HepG2 (cell line): Measurements from ENCODE around the gene KLF3.

Experiments
- CENPT ChIP-seq: sonication (generic); formaldehyde crosslinking; IDR thresholded peaks from 2 replicates; pipeline ENCODE4 v1.8.0; 2022; ENCODE audit warnings: low read depth, mild to moderate bottlenecking, moderate library complexity, missing genetic modification reagents
- HDAC6 ChIP-seq: fragments of 200-600 bp; sonication (generic); IDR thresholded peaks from 2 replicates; pipeline ENCODE4 v1.7.0; 2017; ENCODE audit warnings: mild to moderate bottlenecking, antibody characterized with exemption, low read length, low read depth
- HHEX ChIP-seq: IDR thresholded peaks from 2 replicates; pipeline ENCODE4 v1.6.1; 2016; ENCODE audit warnings: control low read depth
- MAX ChIP-seq: IDR thresholded peaks from 2 replicates; pipeline ENCODE4 v1.6.1; 2012; ENCODE audit warnings: inconsistent platforms
- MED8 ChIP-seq: sonication (generic); formaldehyde crosslinking; IDR thresholded peaks from 2 replicates; pipeline ENCODE4 v1.8.1; 2023; ENCODE audit warnings: mild to moderate bottlenecking, missing genetic modification reagents; ENCODE audit not compliant: insufficient replicate concordance
- MYC ChIP-seq: sonication (generic); formaldehyde crosslinking; IDR thresholded peaks from 2 replicates; pipeline ENCODE4 v1.9.0; 2021; ENCODE audit warnings: missing genetic modification reagents, borderline replicate concordance
- NFATC3 ChIP-seq: sonication (generic); formaldehyde crosslinking; IDR thresholded peaks from 2 replicates; pipeline ENCODE4 v1.5.1; 2020; ENCODE audit warnings: mild to moderate bottlenecking, missing genetic modification reagents
- SRF ChIP-seq: IDR thresholded peaks from 2 replicates; pipeline ENCODE4 v1.6.1; 2011; ENCODE audit warnings: mild to moderate bottlenecking, low read depth, low read length, moderate library complexity
- TF ChIP-seq, protein P1 (sequence below), 2 experiments: sonication (generic) in 1 of 2; formaldehyde crosslinking in 1 of 2; IDR thresholded peaks; 2 replicates each; pipeline versions ENCODE4 v1.4.0 to v1.6.1; 2018 to 2020; ENCODE audit warnings: missing genetic modification reagents in 2 of 2, borderline replicate concordance in 1 of 2, low read depth in 1 of 2, mild to moderate bottlenecking in 1 of 2, missing biosample characterization in 1 of 2
- TF ChIP-seq, protein P2 (sequence below): sonication (generic); formaldehyde crosslinking; IDR thresholded peaks from 2 replicates; pipeline ENCODE4 v1.4.0; 2020; ENCODE audit warnings: missing genetic modification reagents

GRCh38 chr4:38654273-38654672 is 9.7 kb upstream of the KLF3 start:
- TF ChIP-seq HHEX (CRISPR knock-in tag) (no peak), MAX (no peak), SRF (no peak), MYC (no peak), CENPT (no peak), NFATC3 (CRISPR knock-in tag) (no peak), HDAC6 (no peak), MED8 (no peak)
- TF ChIP-seq, protein P1, sequence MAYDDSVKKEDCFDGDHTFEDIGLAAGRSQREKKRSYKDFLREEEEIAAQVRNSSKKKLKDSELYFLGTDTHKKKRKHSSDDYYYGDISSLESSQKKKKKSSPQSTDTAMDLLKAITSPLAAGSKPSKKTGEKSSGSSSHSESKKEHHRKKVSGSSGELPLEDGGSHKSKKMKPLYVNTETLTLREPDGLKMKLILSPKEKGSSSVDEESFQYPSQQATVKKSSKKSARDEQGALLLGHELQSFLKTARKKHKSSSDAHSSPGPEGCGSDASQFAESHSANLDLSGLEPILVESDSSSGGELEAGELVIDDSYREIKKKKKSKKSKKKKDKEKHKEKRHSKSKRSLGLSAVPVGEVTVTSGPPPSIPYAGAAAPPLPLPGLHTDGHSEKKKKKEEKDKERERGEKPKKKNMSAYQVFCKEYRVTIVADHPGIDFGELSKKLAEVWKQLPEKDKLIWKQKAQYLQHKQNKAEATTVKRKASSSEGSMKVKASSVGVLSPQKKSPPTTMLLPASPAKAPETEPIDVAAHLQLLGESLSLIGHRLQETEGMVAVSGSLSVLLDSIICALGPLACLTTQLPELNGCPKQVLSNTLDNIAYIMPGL (CRISPR knock-in tag; IDR thresholded peaks at IDR 0.05; ENCODE audit: borderline replicate concordance in 1 of 2, low read depth in 1 of 2), result no peak
- TF ChIP-seq, protein P2, sequence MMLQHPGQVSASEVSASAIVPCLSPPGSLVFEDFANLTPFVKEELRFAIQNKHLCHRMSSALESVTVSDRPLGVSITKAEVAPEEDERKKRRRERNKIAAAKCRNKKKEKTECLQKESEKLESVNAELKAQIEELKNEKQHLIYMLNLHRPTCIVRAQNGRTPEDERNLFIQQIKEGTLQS, result no peak
